HepG2 (cell line): ENCODE data around the gene MRFAP1. TPM values are rescaled to one million over a fixed set of nuclear protein-coding genes. Genes with fewer than 3 reads are reported as not detected.

Experiments used
- ATF1 ChIP-seq: IDR thresholded peaks from 2 replicates; pipeline ENCODE4 v1.6.1; 2016; ENCODE audit warnings: mild to moderate bottlenecking, control low read depth
- KDM5A ChIP-seq: fragments of 200-600 bp; sonication (generic); IDR thresholded peaks from 2 replicates; pipeline ENCODE4 v1.7.0; 2018; ENCODE audit warnings: antibody characterized with exemption, mild to moderate bottlenecking, low read length, borderline replicate concordance
- KDM5B ChIP-seq: sonication (generic); formaldehyde crosslinking; IDR thresholded peaks from 2 replicates; pipeline ENCODE4 v1.4.0; 2020; ENCODE audit warnings: missing genetic modification reagents, mild to moderate bottlenecking, borderline replicate concordance
- MEIS1 ChIP-seq: sonication (generic); formaldehyde crosslinking; IDR thresholded peaks from 2 replicates; pipeline ENCODE4 v1.9.0; 2021; ENCODE audit warnings: mild to moderate bottlenecking, missing genetic modification reagents, moderate library complexity, borderline replicate concordance
- SALL2 ChIP-seq: sonication (generic); formaldehyde crosslinking; IDR thresholded peaks from 2 replicates; pipeline ENCODE4 v1.8.1; 2023; ENCODE audit warnings: mild to moderate bottlenecking, missing genetic modification reagents, inconsistent platforms
- SOX13 ChIP-seq, 3 experiments: fragments of 450-650 bp in 1 of 3; sonication (generic) in 1 of 3; formaldehyde crosslinking in 1 of 3; IDR thresholded peaks in 2 of 3; conservative IDR thresholded peaks in 1 of 3; 2 replicates each; pipeline versions ENCODE4 v1.5.0 to v1.6.1; 2016 to 2020; ENCODE audit warnings: antibody characterized with exemption in 1 of 3, mild to moderate bottlenecking in 1 of 3, missing compliant biosample characterization in 1 of 3, missing genetic modification reagents in 1 of 3, moderate library complexity in 1 of 3
- YEATS2 ChIP-seq: sonication (generic); formaldehyde crosslinking; IDR thresholded peaks from 2 replicates; pipeline ENCODE4 v1.4.0; 2020; ENCODE audit warnings: missing genetic modification reagents, borderline replicate concordance
- ZFP82 ChIP-seq: sonication (generic); formaldehyde crosslinking; IDR thresholded peaks from 2 replicates; pipeline ENCODE4 v1.5.1; 2020; ENCODE audit warnings: mild to moderate bottlenecking, missing genetic modification reagents, borderline replicate concordance
- ZMAT5 ChIP-seq: sonication (generic); formaldehyde crosslinking; IDR thresholded peaks from 2 replicates; pipeline ENCODE4 v1.5.0; 2020; ENCODE audit warnings: mild to moderate bottlenecking, low read depth, missing genetic modification reagents, borderline replicate concordance
- ZNF121 ChIP-seq: sonication (generic); formaldehyde crosslinking; IDR thresholded peaks from 2 replicates; pipeline ENCODE4 v1.5.0; 2020; ENCODE audit warnings: mild to moderate bottlenecking, missing genetic modification reagents
- ZNF280B ChIP-seq: sonication (generic); formaldehyde crosslinking; IDR thresholded peaks from 2 replicates; pipeline ENCODE4 v1.5.0; 2020; ENCODE audit warnings: missing genetic modification reagents, mild to moderate bottlenecking, borderline replicate concordance
- ZNF44 ChIP-seq: sonication (generic); formaldehyde crosslinking; IDR thresholded peaks from 2 replicates; pipeline ENCODE4 v1.5.1; 2020; ENCODE audit warnings: mild to moderate bottlenecking, missing genetic modification reagents
- ZNF530 ChIP-seq: sonication (generic); formaldehyde crosslinking; IDR thresholded peaks from 2 replicates; pipeline ENCODE4 v1.5.0; 2020; ENCODE audit warnings: low read depth, mild to moderate bottlenecking, missing genetic modification reagents
- ZNF569 ChIP-seq: sonication (generic); formaldehyde crosslinking; IDR thresholded peaks from 2 replicates; pipeline ENCODE4 v1.5.0; 2020; ENCODE audit warnings: mild to moderate bottlenecking, missing genetic modification reagents, moderate library complexity, borderline replicate concordance
- ZNF570 ChIP-seq: sonication (generic); formaldehyde crosslinking; IDR thresholded peaks from 2 replicates; pipeline ENCODE4 v1.4.0; 2020; ENCODE audit warnings: mild to moderate bottlenecking, missing genetic modification reagents, borderline replicate concordance
- ZNF574 ChIP-seq: sonication (generic); formaldehyde crosslinking; IDR thresholded peaks from 2 replicates; pipeline ENCODE4 v1.4.0; 2020; ENCODE audit warnings: missing genetic modification reagents
- ZNF850 ChIP-seq: sonication (generic); formaldehyde crosslinking; conservative IDR thresholded peaks from 2 replicates; pipeline ENCODE4 v1.9.0; 2021; ENCODE audit warnings: mild to moderate bottlenecking, missing genetic modification reagents
- ZNF879 ChIP-seq: sonication (generic); formaldehyde crosslinking; IDR thresholded peaks from 2 replicates; pipeline ENCODE4 v1.8.1; 2023; ENCODE audit warnings: missing genetic modification reagents
- polyA plus RNA-seq, 8 experiments: library from polyadenylated mRNA; depleted of rRNA in 3 of 8; stranded (reverse) in 7 of 8; unstranded in 1 of 8; fragments of >200 nt; fragmentation: Illumina TruSeq in 4 of 8; extraction: Trizol in 4 of 8; gene quantifications; 2 replicates each; pipeline versions ENCODE4 v1.2.1 to v1.2.3, GENCODE V29; 2011 to 2016; ENCODE audit warnings: low read depth in 4 of 8, missing spikeins in 1 of 8, mixed read lengths in 1 of 8; ENCODE audit not compliant: insufficient read depth in 1 of 8
- total RNA-seq, 5 experiments: library from RNA; depleted of rRNA; stranded (reverse); fragments of >200 nt; fragmentation: Illumina TruSeq; extraction: Trizol; gene quantifications; 2 replicates each; pipeline ENCODE4 v1.2.3, GENCODE V29; 2016; ENCODE audit warnings: low read depth in 1 of 5
- TF ChIP-seq, protein P1 (sequence below): sonication (generic); formaldehyde crosslinking; IDR thresholded peaks from 2 replicates; pipeline ENCODE4 v1.5.1; 2020; ENCODE audit warnings: mild to moderate bottlenecking, missing genetic modification reagents, borderline replicate concordance
- TF ChIP-seq, protein P2 (sequence below): fragments of 450-650 bp; IDR thresholded peaks from 2 replicates; pipeline ENCODE4 v1.6.1; 2017

Gene MRFAP1
- total and polyA plus RNA-seq, 2 of the 13 experiments (the other 11 are each of a cell fraction or from before 2014, with no cell fraction given) = 112 to 158 TPM

DNA sequence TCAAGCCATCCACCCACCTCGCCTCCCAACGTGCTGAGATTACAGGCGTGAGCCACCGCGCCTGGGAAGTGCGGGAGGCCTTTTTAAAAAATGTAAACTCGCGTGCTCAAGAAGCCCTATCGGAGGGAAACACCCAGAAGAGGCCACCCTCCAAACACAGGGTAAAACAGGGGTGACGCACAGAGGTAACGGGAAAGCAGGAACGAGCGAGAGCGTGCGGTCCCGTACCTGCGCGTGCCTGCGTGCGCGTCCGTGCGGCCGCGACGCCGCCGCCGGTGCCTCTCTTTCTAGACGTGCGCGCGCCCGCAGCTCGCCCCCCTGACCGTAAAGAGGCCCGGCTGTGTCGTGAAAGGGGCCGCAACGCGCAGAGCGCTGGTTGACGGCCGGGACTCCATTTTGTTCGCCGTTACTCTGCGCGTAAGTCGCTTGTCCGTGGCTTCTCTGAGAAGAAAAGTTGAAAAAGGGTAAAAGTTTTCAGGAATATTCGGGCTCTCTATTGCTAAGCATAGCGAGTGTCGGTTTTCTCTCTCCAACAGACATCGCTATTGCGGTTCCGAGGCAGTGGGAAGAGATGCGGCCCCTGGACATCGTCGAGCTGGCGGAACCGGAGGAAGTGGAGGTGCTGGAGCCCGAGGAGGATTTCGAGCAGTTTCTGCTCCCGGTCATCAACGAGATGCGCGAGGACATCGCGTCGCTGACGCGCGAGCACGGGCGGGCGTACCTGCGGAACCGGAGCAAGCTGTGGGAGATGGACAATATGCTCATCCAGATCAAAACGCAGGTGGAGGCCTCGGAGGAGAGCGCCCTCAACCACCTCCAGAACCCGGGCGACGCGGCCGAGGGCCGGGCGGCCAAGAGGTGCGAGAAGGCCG is at the start of gene MRFAP1 (continued):
- peak; percentile 85 for TF ChIP-seq ZNF574 (CRISPR knock-in tag)
- TF ChIP-seq, protein P1, sequence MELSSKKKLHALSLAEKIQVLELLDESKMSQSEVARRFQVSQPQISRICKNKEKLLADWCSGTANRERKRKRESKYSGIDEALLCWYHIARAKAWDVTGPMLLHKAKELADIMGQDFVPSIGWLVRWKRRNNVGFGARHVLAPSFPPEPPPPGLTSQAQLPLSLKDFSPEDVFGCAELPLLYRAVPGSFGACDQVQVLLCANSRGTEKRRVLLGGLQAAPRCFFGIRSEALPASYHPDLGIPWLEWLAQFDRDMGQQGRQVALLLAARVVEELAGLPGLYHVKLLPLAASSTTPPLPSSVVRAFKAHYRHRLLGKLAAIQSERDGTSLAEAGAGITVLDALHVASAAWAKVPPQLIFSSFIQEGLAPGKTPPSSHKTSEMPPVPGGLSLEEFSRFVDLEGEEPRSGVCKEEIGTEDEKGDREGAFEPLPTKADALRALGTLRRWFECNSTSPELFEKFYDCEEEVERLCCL (CRISPR knock-in tag) = no peak; the same call in 1 of the 2 replicates
- no peak for TF ChIP-seq SALL2 (CRISPR knock-in tag)
- TF ChIP-seq ZNF879 (CRISPR knock-in tag) = no peak
- no peak for TF ChIP-seq ZNF569 (CRISPR knock-in tag)
- peak; percentile 90; the same call in 1 of the 2 replicates for TF ChIP-seq ZNF44
- peak; percentile 91 for TF ChIP-seq KDM5A
- peak; percentile 76; the same call in 1 of the 2 replicates for TF ChIP-seq KDM5B
- TF ChIP-seq ZNF850 = peak; percentile 53; the same call in 1 of the 2 replicates
- no peak for TF ChIP-seq ZNF530 (CRISPR knock-in tag)
- 0 out of 2 replicates have a peak, but pooled peaks have one; percentile 69 for TF ChIP-seq ZFP82 (CRISPR knock-in tag)
- 0 out of 2 replicates have a peak, but pooled peaks have one; percentile 29 for TF ChIP-seq ZNF570 (CRISPR knock-in tag)
- TF ChIP-seq, protein P2, sequence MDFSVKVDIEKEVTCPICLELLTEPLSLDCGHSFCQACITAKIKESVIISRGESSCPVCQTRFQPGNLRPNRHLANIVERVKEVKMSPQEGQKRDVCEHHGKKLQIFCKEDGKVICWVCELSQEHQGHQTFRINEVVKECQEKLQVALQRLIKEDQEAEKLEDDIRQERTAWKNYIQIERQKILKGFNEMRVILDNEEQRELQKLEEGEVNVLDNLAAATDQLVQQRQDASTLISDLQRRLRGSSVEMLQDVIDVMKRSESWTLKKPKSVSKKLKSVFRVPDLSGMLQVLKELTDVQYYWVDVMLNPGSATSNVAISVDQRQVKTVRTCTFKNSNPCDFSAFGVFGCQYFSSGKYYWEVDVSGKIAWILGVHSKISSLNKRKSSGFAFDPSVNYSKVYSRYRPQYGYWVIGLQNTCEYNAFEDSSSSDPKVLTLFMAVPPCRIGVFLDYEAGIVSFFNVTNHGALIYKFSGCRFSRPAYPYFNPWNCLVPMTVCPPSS = no peak
- TF ChIP-seq ZMAT5 = no peak
- TF ChIP-seq ZNF280B = no peak
- 0 out of 2 replicates have a peak, but pooled peaks have one; percentile 21 for TF ChIP-seq ZNF121 (CRISPR knock-in tag)
- TF ChIP-seq YEATS2 = peak; percentile 96
- no peak for TF ChIP-seq SOX13 (IDR thresholded peaks at IDR 0.05)
- no peak for TF ChIP-seq SOX13 (CRISPR knock-in tag; conservative IDR thresholded peaks at IDR 0.05 in 1 of 2, IDR thresholded peaks at IDR 0.05 in 1 of 2)
- no peak; the same call in 1 of the 2 replicates for TF ChIP-seq ATF1 (CRISPR knock-in tag)
- peak; percentile 87 for TF ChIP-seq MEIS1 (CRISPR knock-in tag)
